Measurements from ENCODE around the gene PCDHB14.

- TF ChIP-seq, protein P1, sequence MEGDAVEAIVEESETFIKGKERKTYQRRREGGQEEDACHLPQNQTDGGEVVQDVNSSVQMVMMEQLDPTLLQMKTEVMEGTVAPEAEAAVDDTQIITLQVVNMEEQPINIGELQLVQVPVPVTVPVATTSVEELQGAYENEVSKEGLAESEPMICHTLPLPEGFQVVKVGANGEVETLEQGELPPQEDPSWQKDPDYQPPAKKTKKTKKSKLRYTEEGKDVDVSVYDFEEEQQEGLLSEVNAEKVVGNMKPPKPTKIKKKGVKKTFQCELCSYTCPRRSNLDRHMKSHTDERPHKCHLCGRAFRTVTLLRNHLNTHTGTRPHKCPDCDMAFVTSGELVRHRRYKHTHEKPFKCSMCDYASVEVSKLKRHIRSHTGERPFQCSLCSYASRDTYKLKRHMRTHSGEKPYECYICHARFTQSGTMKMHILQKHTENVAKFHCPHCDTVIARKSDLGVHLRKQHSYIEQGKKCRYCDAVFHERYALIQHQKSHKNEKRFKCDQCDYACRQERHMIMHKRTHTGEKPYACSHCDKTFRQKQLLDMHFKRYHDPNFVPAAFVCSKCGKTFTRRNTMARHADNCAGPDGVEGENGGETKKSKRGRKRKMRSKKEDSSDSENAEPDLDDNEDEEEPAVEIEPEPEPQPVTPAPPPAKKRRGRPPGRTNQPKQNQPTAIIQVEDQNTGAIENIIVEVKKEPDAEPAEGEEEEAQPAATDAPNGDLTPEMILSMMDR (IDR thresholded peaks at IDR 0.05): no peak
- no peak for TF ChIP-seq EZH2 (IDR thresholded peaks at IDR 0.05; ENCODE audit: borderline replicate concordance, insufficient read depth, low read depth, low read length, poor library complexity, severe bottlenecking)
Measured at GRCh38 chr5:141261238-141261546, 38.0 kb downstream of the PCDHB14 start.
